GM19397 (cell line): ENCODE results near the gene FBLN5.
"Not testable (repeated sequence)": the region's sequence is repeated elsewhere in the genome, so short reads cannot be mapped to it uniquely, and the experiment has no call there.

Source experiments
- ATAC-seq: cut with Tn5 transposase; IDR thresholded peaks from one replicate; pipeline ENCODE4 v1.9.1; 2021; ENCODE audit warnings: mild to moderate bottlenecking, moderate library complexity; ENCODE audit not compliant: unreplicated experiment

FBLN5 gene

DNA sequence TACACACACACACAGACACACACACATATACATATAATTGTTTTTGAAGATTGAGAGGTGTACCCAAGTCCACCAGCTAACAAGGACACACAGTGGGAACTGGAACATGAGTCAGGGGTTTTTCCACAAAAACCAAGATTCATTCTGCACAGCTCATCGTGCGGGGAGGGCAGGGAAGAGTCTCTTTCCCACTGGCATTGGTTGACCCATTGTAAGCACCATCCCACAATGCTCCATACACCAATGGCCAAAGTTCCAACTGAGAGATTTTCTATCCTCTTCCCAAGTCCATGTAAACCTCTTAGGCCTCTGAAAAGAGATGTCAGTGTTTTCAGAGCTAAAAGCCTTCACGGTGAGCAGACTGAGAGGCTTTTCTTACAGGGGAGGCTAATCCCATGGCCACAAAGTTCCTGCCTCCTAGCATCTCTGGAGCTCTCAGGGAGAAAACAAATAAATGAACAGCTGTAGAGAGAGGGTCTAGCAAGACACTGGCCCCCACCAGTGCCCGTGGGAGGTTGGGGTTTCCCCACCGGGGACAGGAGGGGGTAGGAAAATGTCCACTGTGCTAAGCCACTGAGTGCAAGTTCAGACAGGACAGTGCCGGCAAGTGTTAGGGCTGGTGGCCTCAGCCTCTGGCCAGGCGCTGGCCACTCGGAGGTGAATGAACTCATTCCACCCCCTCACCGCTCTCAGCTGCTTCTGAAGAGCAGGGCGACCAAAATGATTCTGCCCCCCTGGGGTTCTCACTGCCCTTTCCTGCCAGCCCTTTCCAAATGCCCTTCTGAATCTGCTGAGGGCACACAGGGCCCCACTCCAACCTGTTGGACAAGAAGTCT, 58.6 kb downstream of the FBLN5 start:
- ATAC-seq = no peak

DNA sequence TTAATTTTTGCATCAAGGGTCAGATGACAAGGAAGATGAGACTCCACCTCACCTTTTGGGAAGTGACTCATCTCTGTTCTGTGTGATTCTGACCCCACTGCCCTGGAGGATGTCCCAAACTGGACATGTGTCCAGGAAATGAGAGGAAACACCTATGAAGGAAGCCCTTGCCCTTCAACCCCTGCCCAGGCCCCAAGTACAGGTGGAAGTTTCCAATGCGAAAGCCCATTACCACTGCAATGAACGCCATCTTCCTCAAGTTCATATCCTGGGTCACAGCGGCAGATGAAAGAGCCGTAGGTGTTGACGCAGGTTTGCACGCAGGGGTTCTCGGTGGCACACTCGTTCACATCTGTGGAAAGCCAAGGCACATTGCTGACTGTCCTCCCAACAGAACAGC, 60.5 kb downstream of the FBLN5 start:
- no peak for ATAC-seq

- no peak for ATAC-seq
These were observed 61.7 kb downstream of the FBLN5 start for GRCh38 chr14:91885839-91886238.

GRCh38 chr14:91885113-91885712, 62.3 kb downstream of the FBLN5 start:
- ATAC-seq = no peak

- ATAC-seq = no peak
These were observed 62.8 kb downstream of the FBLN5 start for GRCh38 chr14:91884664-91885063.

- no peak for ATAC-seq
These were observed 63.7 kb downstream of the FBLN5 start for GRCh38 chr14:91883753-91884152.

GRCh38 chr14:91882776-91883175, 64.7 kb downstream of the FBLN5 start:
- no peak for ATAC-seq

GRCh38 chr14:91882369-91882768, 65.1 kb downstream of the FBLN5 start:
- ATAC-seq = no peak

DNA sequence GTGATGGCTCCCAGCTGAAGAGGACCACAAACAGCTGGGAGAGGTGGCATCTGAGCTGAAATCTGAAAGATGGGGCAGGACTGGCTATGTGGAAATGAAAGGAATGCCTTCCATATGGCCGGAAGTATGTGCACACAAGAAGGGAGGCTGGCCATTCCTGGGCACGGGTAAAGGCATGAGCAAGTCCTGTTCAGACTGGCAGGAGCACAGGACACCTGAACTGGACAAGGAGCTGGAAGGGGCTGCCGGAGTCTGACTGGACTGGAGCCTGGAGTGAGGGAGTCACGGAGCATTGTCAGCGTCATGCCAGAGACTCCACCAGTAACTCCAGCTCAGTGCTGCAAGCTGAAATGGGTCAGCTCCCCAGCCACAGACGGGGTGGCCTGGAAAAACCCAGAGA, 68.3 kb downstream of the FBLN5 start:
- no peak for ATAC-seq

DNA sequence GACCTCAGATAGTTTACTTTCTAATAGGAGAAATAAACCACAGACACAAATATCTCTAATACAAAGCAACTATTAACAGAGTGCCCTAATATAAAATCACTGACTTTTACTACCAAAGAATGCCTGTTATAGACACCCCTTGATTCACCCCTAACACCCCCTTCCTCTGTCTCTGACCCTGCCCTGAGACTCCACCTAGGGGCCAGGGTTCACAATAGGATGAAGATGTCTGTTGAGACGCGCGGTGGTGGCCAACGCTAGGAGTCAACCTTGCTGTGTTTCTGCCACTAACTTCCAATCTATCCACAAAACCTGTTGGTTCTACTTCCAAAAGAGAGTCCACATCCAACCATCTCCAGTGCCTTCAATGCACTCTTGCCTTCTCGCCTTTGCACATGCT, 69.2 kb downstream of the FBLN5 start:
- ATAC-seq = no peak

GRCh38 chr14:91877376-91877915, 70.0 kb downstream of the FBLN5 start:
- ATAC-seq = no peak

DNA sequence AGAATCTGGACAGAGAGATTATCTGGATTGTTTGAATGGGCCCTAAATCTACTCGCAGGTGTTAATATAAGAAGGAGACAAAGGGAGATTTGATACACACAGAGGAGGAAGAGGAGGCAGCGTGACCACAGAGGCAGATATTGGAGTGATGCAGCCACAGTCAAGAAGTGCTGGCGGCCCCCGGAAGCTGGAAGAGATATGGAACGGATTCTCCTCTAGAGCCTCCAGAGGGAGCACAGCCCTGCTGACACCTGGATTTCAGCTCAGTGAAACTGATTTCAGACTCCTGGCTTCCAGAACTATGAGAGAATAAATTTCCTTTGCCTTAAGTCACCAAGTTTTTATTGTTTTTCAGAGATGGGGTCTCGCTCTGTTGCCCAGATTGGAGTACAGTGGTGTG, 71.0 kb downstream of the FBLN5 start:
- ATAC-seq = no peak

GRCh38 chr14:91875525-91876286, 71.8 kb downstream of the FBLN5 start:
- ATAC-seq = no peak

- ATAC-seq = peak; percentile 60
These were observed 73.8 kb downstream of the FBLN5 start for GRCh38 chr14:91873471-91874415.

DNA sequence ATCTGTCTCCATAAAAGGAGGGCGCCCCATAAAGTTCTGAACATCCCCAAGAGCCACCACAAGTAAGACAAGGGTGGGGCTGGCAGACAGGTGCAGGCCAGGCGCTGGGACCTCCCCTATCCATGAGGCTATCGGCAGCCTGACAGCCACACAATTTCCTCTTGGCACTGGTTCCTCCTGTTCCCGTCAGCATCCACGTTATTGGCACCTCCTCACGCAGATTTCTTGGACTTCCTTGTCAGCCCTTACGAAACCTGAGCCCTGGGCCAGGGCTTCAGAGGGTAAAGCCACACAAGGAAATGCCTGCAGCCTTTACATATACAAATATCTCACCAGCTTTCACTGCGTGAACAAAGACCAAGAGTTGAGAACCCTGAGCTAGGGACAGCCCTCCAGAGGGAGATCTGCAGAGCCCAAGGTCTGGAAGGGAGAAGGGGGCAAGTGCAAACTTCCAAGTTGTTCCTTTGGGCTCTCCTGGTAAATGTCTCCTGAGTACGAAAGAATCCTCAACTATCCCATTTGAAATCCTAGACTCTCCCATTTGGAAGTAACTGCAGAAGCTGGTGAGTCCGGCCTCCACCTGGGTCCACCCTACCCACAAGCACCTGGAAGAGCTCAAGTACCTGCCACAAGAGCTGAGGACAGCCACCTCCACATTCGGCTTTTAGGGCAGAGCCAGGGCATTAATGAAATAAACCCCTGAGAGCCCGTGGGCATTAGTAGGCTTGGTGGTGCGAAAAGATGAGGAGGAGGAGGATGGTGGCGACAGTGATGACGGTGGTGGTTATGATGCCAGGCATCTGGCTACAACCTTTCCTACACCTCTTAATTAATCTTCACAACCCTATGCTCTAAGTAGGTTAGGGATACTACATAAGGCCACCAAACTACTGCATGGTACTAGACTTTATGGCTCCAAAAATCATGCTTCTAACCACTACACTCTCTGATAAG, 74.7 kb downstream of the FBLN5 start:
- ATAC-seq = peak; percentile 27

GRCh38 chr14:91872011-91872501, 75.4 kb downstream of the FBLN5 start:
- ATAC-seq = peak; percentile 41

DNA sequence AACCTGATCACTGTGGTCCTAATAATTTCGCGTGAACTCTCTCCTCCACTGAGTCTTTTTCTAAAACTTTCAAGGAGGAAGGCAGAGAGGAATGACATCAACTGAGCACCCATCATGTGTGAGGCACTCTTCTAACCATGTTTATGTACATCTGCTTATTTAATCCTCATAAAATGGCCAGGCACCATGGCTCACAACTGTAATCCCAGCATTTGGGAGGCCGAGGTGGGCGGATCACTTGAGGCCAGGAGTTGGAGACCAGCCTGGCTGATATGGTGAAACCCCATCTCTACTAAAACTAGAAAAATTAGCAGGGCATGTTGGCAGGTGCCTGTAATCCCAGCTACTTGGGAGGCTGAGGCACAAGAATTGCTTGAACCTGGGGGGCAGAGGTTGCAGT, 76.1 kb downstream of the FBLN5 start:
- not testable (repeated sequence) for ATAC-seq

DNA sequence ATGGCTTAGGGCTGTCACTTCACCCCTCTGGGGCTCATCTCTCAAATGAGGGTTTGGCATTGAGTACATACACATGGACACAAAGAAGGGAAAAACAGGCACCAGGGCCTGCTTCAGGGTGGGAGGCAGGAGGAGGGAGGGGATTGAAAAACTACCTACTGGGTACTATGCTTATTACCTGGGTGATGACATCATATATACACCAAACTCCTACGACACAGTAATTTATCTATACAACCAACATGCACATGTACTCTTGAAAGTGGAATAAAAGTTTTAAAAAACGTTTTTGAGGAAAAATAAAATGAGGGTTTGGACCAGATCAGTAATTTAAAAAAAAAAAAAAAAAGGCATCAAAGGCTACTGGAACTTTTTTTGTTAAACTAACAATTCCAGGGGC, 76.6 kb downstream of the FBLN5 start:
- ATAC-seq = no peak

DNA sequence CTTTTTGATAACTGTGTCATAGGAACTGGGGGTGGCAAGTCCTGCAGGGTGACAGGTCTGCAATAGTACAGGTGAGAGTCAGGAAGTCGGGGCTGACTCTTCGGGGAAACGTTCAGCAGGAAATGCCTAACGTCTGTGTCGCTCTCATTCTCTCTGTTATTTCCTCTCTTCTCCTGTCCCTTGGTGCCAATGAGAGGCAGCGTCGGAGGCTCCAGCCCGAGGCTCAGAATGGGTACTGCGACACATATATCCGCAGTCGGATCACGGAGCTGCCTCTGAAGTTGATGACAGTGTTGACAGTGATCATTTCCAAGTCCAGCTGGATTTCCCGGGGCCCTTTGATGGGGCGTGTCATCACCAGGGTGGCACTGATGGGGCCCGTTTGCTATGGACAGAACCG, 77.5 kb downstream of the FBLN5 start:
- ATAC-seq = no peak
